Breast epithelium (tissue), 4 donors: ENCODE results near the gene M1AP. TPM values are rescaled to one million over a fixed set of nuclear protein-coding genes. Genes with fewer than 3 reads are reported as not detected.

Experiments
- DNase-seq, 2 donors: peaks; one replicate each; pipeline ENCODE4 v3.0.0-alpha.2; 2019; ENCODE audit warnings: low spot score in 2 of 2
- H3K27ac ChIP-seq, 2 donors: fragments of 200-600 bp; sonication (generic) in 1 of 2; one replicate each; pipeline ENCODE4 v1.5.1; 2016 to 2019; ENCODE audit warnings: mild to moderate bottlenecking in 1 of 2
- H3K27me3 ChIP-seq, 2 donors: fragments of 200-600 bp; sonication (generic) in 1 of 2; one replicate each; pipeline versions ENCODE4 v1.5.1 to v1.6.0; 2017 to 2019; ENCODE audit warnings: control low read depth in 1 of 2, mild to moderate bottlenecking in 1 of 2
- H3K36me3 ChIP-seq: fragments of 200-600 bp; one replicate; pipeline ENCODE4 v1.5.1; 2019
- H3K4me1 ChIP-seq, 2 donors: fragments of 200-600 bp; sonication (generic); one replicate each; pipeline ENCODE4 v1.5.1; 2016 to 2019; ENCODE audit warnings: control low read depth in 1 of 2
- H3K4me3 ChIP-seq, 3 donors: fragments of 200-600 bp; sonication (generic); 1 replicate in 2 of 3; 2 replicates in 1 of 3; pipeline ENCODE4 v1.5.1; 2016 to 2019; ENCODE audit warnings: mild to moderate bottlenecking in 3 of 3, moderate library complexity in 2 of 3
- H3K9me3 ChIP-seq, 2 donors: fragments of 200-600 bp; sonication (generic) in 1 of 2; one replicate each; pipeline ENCODE4 v1.5.1; 2016 to 2019; ENCODE audit warnings: control low read depth in 1 of 2
- POLR2A ChIP-seq: fragments of 450-650 bp; IDR thresholded peaks from one replicate; pipeline ENCODE4 v1.6.1; 2016; ENCODE audit warnings: antibody characterized with exemption, mild to moderate bottlenecking, moderate library complexity
- POLR2AphosphoS5 ChIP-seq, 3 donors: sonication (generic); formaldehyde crosslinking; IDR thresholded peaks; one replicate each; pipeline ENCODE4 v1.6.1; 2017; ENCODE audit warnings: antibody characterized with exemption in 3 of 3
- intact Hi-C: fragments of 100-400 bp; cut with DNase I; formaldehyde crosslinking; loops from one replicate; pipeline ENCODE4 v1.15.1; 2023; ENCODE audit warnings: low total_unique reads
- total RNA-seq, 3 donors: library from RNA; depleted of rRNA; stranded (reverse); fragments of >200 nt; gene quantifications; one replicate each; pipeline ENCODE4 v1.1.0, GENCODE V29; 2016
- TF ChIP-seq, protein P1 (sequence below), 3 donors: fragments of 450-650 bp; IDR thresholded peaks; one replicate each; pipeline ENCODE4 v1.5.1; 2016 to 2017; ENCODE audit warnings: antibody characterized with exemption in 3 of 3, mild to moderate bottlenecking in 3 of 3, moderate library complexity in 3 of 3

M1AP gene
- total RNA-seq, 3 donors from 2014 or later: 0.29 to 3.4 (median 0.66) TPM

DNA sequence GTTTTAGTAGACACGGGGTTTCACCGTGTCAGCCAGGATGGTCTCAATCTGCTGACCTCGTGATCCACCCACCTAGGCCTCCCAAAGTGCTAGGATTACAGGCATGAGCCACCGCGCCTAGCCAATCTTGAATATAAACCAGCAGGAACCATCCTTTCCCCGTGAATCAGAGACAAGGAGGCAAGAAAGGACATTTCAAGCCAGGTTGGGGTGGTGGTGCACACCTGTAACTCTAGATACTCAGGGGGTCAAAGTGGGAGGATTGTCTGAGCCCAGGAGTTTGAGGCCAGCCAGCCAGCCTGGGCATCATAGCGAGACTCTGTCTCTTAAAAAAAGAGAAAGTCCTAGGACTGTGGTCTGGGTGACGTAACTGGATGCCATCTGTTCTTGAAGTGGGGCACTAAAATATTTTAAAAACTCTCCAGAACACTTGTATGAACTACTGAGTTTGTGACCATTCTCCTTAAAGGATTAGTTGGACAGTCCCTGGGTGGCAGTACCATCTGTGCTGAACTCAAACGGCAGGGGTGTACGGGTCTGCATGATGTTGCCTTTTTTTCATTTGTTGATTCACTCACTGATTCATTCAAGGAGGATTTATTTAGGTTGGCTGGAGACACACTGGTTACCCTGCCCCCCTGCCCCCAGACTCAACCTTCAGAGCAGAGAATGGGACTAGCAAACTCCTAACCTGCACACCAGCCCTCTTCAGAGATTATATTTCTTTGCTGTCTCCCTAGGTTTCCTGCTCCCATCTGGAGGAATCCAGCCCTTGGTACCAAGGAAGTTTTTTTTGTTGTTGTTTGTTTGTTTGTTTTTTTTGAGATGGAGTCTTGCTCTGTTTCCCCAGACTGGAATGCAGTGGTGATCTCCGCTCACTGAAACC is 136.8 kb downstream of the M1AP start:
- Histone ChIP-seq H3K9me3 (no peaks in the 10 kb centered on the region), H3K27ac (no peak overlapping the region), H3K36me3 (no peaks in the 10 kb centered on the region), H3K4me3 (no peak overlapping the region), H3K4me1 (peaks cover 0 to 6% of the 10 kb centered on the region in 2 donors), H3K27me3 (peaks cover 15 to 45% of the 10 kb centered on the region in 2 donors)
- no peak for DNase-seq
- TF ChIP-seq POLR2AphosphoS5 (IDR thresholded peaks at IDR 0.05) (no peak), POLR2A (no peak)
- TF ChIP-seq, protein P1, sequence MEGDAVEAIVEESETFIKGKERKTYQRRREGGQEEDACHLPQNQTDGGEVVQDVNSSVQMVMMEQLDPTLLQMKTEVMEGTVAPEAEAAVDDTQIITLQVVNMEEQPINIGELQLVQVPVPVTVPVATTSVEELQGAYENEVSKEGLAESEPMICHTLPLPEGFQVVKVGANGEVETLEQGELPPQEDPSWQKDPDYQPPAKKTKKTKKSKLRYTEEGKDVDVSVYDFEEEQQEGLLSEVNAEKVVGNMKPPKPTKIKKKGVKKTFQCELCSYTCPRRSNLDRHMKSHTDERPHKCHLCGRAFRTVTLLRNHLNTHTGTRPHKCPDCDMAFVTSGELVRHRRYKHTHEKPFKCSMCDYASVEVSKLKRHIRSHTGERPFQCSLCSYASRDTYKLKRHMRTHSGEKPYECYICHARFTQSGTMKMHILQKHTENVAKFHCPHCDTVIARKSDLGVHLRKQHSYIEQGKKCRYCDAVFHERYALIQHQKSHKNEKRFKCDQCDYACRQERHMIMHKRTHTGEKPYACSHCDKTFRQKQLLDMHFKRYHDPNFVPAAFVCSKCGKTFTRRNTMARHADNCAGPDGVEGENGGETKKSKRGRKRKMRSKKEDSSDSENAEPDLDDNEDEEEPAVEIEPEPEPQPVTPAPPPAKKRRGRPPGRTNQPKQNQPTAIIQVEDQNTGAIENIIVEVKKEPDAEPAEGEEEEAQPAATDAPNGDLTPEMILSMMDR (IDR thresholded peaks at IDR 0.05): no peak
- intact Hi-C loops: no loop called here

DNA sequence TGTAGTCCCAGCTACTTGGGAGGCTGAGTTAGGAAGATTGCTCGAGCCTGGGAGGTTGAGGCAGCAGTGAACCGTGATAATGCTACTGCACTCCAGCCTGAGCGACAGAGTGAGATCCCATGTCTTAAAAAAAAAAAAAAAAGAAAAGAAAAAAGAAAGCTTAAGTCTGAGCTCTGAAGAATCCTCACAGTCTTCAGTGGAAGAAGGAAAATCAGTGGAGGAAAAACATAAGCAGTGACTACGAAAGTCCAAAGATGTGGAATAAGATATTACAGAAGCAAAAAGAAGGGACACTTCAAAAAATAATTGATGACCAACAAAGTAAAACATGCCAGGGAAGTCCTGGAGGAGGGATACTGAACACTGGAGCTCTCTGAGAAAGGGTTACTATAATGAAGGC is 137.9 kb downstream of the M1AP start:
- Histone ChIP-seq H3K27ac (no peak overlapping the region), H3K9me3 (no peaks in the 10 kb centered on the region), H3K36me3 (no peaks in the 10 kb centered on the region), H3K27me3 (peaks cover 13 to 34% of the 10 kb centered on the region in 2 donors), H3K4me3 (no peak overlapping the region), H3K4me1 (peaks cover 0 to 17% of the 10 kb centered on the region in 2 donors)
- TF ChIP-seq POLR2A (no peak), POLR2AphosphoS5 (IDR thresholded peaks at IDR 0.05) (no peak)
- TF ChIP-seq, protein P1 (IDR thresholded peaks at IDR 0.05): no peak
- no peak for DNase-seq
- intact Hi-C loops: no loop called here

DNA sequence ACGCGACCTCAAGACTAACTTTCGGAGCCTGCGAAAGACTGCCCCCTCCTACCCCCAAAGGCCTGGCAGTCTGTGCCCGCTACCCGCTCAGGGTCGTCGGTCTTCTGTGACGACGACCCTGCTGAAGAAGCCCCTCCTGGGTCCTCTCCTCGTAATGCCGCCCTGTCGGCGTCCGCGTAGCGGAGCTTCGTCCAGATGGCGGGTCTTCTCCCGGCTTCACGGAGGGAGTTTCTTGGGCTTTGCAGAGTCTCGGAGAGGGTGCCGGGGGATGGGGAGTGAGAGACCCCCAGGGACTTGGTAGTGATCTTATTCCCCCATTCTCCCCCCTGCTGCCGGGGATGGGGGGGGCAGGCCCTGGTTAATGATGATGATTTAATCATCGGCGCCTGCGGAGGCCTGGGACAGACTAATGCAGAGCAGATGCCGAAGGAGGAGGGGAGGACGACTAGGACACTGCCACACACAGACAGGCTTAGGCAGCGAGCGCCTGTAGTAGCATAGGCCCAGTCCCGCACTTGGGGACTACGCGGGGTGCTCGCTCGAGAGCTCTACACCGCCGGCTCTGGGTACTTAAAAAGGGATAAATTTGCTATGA is 140.1 kb downstream of the M1AP start:
- peaks cover 1 to 12% of the 10 kb centered on the region in 2 donors for H3K27me3 ChIP-seq
- H3K36me3 ChIP-seq: no peaks in the 10 kb centered on the region
- intact Hi-C loops: no loop called here
- H3K9me3 ChIP-seq: no peaks in the 10 kb centered on the region
- H3K27ac ChIP-seq: peak overlapping the region; percentile 99
- peak in 1 of 2 donors; percentile 37 for DNase-seq
- TF ChIP-seq, protein P1 (IDR thresholded peaks at IDR 0.05): no peak
- TF ChIP-seq POLR2A: no peak
- no peak for TF ChIP-seq POLR2AphosphoS5 (IDR thresholded peaks at IDR 0.05)
- H3K4me3 ChIP-seq: peak overlapping the region; percentile 63 to 87 (median 82)
- peaks cover 0 to 19% of the 10 kb centered on the region in 2 donors for H3K4me1 ChIP-seq

Other genes with a start within 250 kb of the M1AP start
- gene C2orf81, start 226.7 kb downstream of the M1AP start, total RNA-seq: 1 to 10 TPM in 2 of 3 donors, under 1 TPM in 1; 0.64 to 1.6 (median 1.3) TPM
- 10 to 100 TPM in 1 of 3 donors, 1 to 10 TPM in 2; 6.7 to 13.1 (median 9.4) TPM for gene WDR54, start 226.6 kb downstream of the M1AP start, total RNA-seq
- gene RTKN, start 206.4 kb downstream of the M1AP start, total RNA-seq: 10 to 100 TPM in 2 of 3 donors, 1 to 10 TPM in 1; 9.3 to 49.9 (median 36.7) TPM
- 10 to 100 TPM; 12.6 to 26.2 (median 24.4) TPM for gene INO80B, start 193.2 kb downstream of the M1AP start, total RNA-seq
- gene WBP1, start 189.9 kb downstream of the M1AP start, total RNA-seq: 10 to 100 TPM; 58.0 to 70.0 (median 61.9) TPM
- 10 to 100 TPM; 24.0 to 47.3 (median 44.6) TPM for gene MOGS, start 182.9 kb downstream of the M1AP start, total RNA-seq
- gene MRPL53, start 175.7 kb downstream of the M1AP start, total RNA-seq: 10 to 100 TPM; 17.9 to 49.0 (median 48.2) TPM
- gene CCDC142, start 165.3 kb downstream of the M1AP start, total RNA-seq: 10 to 100 TPM; 10.6 to 38.0 (median 27.1) TPM
- 10 to 100 TPM; 21.6 to 32.0 (median 27.8) TPM for gene TTC31, start 165.2 kb downstream of the M1AP start, total RNA-seq
- 1 to 10 TPM in 2 of 3 donors, under 1 TPM in 1; 0.29 to 4.6 (median 1.3) TPM for gene LBX2, start 148.7 kb downstream of the M1AP start, total RNA-seq
- 10 to 100 TPM; 18.3 to 20.3 (median 19.8) TPM for gene PCGF1, start 140.6 kb downstream of the M1AP start, total RNA-seq
- not detected for gene TLX2, start 133.9 kb downstream of the M1AP start, total RNA-seq
- under 1 TPM in 1 of 3 donors, not detected in 2; 0.66 TPM for gene DQX1, start 122.1 kb downstream of the M1AP start, total RNA-seq
- 100 to 1,000 TPM; 108 to 130 (median 128) TPM for gene AUP1, start 118.6 kb downstream of the M1AP start, total RNA-seq
- gene HTRA2, start 118.4 kb downstream of the M1AP start, total RNA-seq: 10 to 100 TPM; 32.1 to 34.5 (median 32.5) TPM
- gene LOXL3, start 94.4 kb downstream of the M1AP start, total RNA-seq: 1 to 10 TPM; 3.7 to 7.8 (median 6.6) TPM
- gene DOK1, start 93.6 kb downstream of the M1AP start, total RNA-seq: 10 to 100 TPM; 11.0 to 33.3 (median 13.1) TPM
- gene SEMA4F, start 5.9 kb upstream of the M1AP start, total RNA-seq: 1 to 10 TPM; 4.6 to 8.8 (median 8.5) TPM
- gene HK2, start 185.8 kb upstream of the M1AP start, total RNA-seq: 10 to 100 TPM in 2 of 3 donors, 1 to 10 TPM in 1; 9.8 to 39.2 (median 19.9) TPM